Endothelial cell of umbilical vein (primary cell): ENCODE data around the gene B3GALT6. TPM values are rescaled to one million over a fixed set of nuclear protein-coding genes. Genes with fewer than 3 reads are reported as not detected.

ENCODE experiments used
- BruUV-seq: library from RNA; stranded (reverse); fragments of 400-500 nt; replicated peaks from 2 replicates; lab custom pipeline; 2021; lab: Mats Ljungman, UMichigan
- CTCF ChIA-PET: fragments of 300-600, 350-600 bp; sonication (Branson Sonifier 250); formaldehyde crosslinking; loops from one replicate; lab custom pipeline; 2021; ENCODE audit warnings: antibody characterized with exemption, inconsistent platforms; lab: Charles Lee
- POLR2A ChIA-PET: fragments of 300-600, 350-600 bp; sonication (Branson Sonifier 250); formaldehyde crosslinking; loops from one replicate; lab custom pipeline; 2021; ENCODE audit warnings: antibody characterized with exemption, inconsistent platforms; lab: Charles Lee
- DNase-seq: peaks from one replicate; pipeline ENCODE4 v3.0.0-alpha.2; 2011; ENCODE audit warnings: low read depth, low spot score
- FAIRE-seq: peaks from 2 replicates; lab custom pipeline; 2011; peaks lifted over from hg19 to GRCh38; lab: Jason Lieb, UNC
- H2AFZ ChIP-seq: 2 replicates; pipeline ENCODE4 v1.6.0; 2012; ENCODE audit warnings: low read depth, low read length, control low read depth, inconsistent platforms
- H3K27ac ChIP-seq: 2 replicates; pipeline ENCODE4 v1.5.1; 2011; ENCODE audit warnings: low read depth, mild to moderate bottlenecking, control low read depth, low read length, moderate library complexity; ENCODE audit not compliant: insufficient read depth
- H3K27me3 ChIP-seq, 2 experiments: 2 replicates each; pipeline versions ENCODE4 v1.6.0 to v1.6.1; 2011; ENCODE audit warnings: low read length in 2 of 2, mixed read lengths in 1 of 2; ENCODE audit not compliant: control insufficient read depth in 2 of 2, insufficient read depth in 2 of 2
- H3K36me3 ChIP-seq, 2 experiments: 2 replicates in 1 of 2; 3 replicates in 1 of 2; pipeline ENCODE4 v1.5.1; 2011; ENCODE audit warnings: low read length in 2 of 2, mild to moderate bottlenecking in 1 of 2, moderate library complexity in 1 of 2; ENCODE audit not compliant: control insufficient read depth in 2 of 2, insufficient read depth in 2 of 2; ENCODE audit errors: extremely low read depth in 1 of 2
- H3K4me1 ChIP-seq: 3 replicates; pipeline ENCODE4 v1.5.1; 2011; ENCODE audit warnings: mild to moderate bottlenecking, low read length; ENCODE audit not compliant: control insufficient read depth, insufficient read depth; ENCODE audit errors: extremely low read depth
- H3K4me2 ChIP-seq: 2 replicates; pipeline ENCODE4 v1.6.1; 2011; ENCODE audit warnings: low read length, control low read depth, mixed read lengths; ENCODE audit not compliant: insufficient read depth
- H3K4me3 ChIP-seq, 3 experiments: fragments of 200-600 bp in 1 of 3; sonication (generic), shearing (Covaris generic) in 1 of 3; replicated peaks in 1 of 3; 2 replicates each; pipeline ENCODE4 v1.5.1; 2011 to 2016; ENCODE audit warnings: control low read depth in 3 of 3, low read length in 3 of 3, mild to moderate bottlenecking in 2 of 3, inconsistent platforms in 1 of 3, low read depth in 1 of 3, moderate library complexity in 1 of 3; ENCODE audit not compliant: insufficient read depth in 1 of 3
- H3K79me2 ChIP-seq: 2 replicates; pipeline ENCODE4 v1.6.0; 2012; ENCODE audit warnings: low read length, inconsistent platforms; ENCODE audit not compliant: control insufficient read depth, insufficient read depth
- H3K9ac ChIP-seq: replicated peaks from 2 replicates; pipeline ENCODE3; 2011; ENCODE audit warnings: low read length, control low read depth; ENCODE audit not compliant: insufficient read depth; ENCODE audit errors: extremely low read depth
- H3K9me1 ChIP-seq: replicated peaks from 3 replicates; pipeline ENCODE4 v1.6.0; 2011; ENCODE audit warnings: mild to moderate bottlenecking, low read length; ENCODE audit not compliant: control insufficient read depth, insufficient read depth; ENCODE audit errors: extremely low read depth
- H3K9me3 ChIP-seq: replicated peaks from 2 replicates; pipeline ENCODE4 v1.5.1; 2012; ENCODE audit warnings: low read length, inconsistent platforms; ENCODE audit not compliant: control insufficient read depth, insufficient read depth
- H4K20me1 ChIP-seq: replicated peaks from 2 replicates; pipeline ENCODE3; 2011; ENCODE audit warnings: mild to moderate bottlenecking, low read length; ENCODE audit not compliant: control insufficient read depth, insufficient read depth; ENCODE audit errors: extremely low read depth
- CTCF ChIP-seq, 2 donors: IDR thresholded peaks; 1 replicate in 1 of 2; 2 replicates in 1 of 2; pipeline ENCODE4 v1.5.1; 2011; ENCODE audit warnings: low read length in 2 of 2, mild to moderate bottlenecking in 2 of 2, moderate library complexity in 2 of 2, control low read depth in 1 of 2, inconsistent platforms in 1 of 2, low read depth in 1 of 2; ENCODE audit not compliant: insufficient read depth in 1 of 2; ENCODE audit errors: extremely low read depth in 1 of 2
- EZH2 ChIP-seq: IDR thresholded peaks from 2 replicates; pipeline ENCODE4 v1.6.1; 2012; ENCODE audit warnings: borderline replicate concordance, low read depth, mild to moderate bottlenecking, moderate library complexity, low read length, inconsistent platforms; ENCODE audit not compliant: severe bottlenecking
- FOS ChIP-seq: IDR thresholded peaks from 2 replicates; pipeline ENCODE4 v1.6.1; 2011; ENCODE audit warnings: mild to moderate bottlenecking, low read length, moderate library complexity, borderline replicate concordance; ENCODE audit not compliant: insufficient read depth
- GATA2 ChIP-seq: IDR thresholded peaks from 2 replicates; pipeline ENCODE4 v1.7.0; 2011; ENCODE audit warnings: low read depth, mild to moderate bottlenecking, moderate library complexity, mixed read lengths, low read length; ENCODE audit not compliant: insufficient read length, insufficient read depth
- JUN ChIP-seq: IDR thresholded peaks from 2 replicates; pipeline ENCODE4 v1.6.1; 2011; ENCODE audit warnings: borderline replicate concordance, low read depth; ENCODE audit not compliant: insufficient read length, insufficient read depth
- MAX ChIP-seq: IDR thresholded peaks from 2 replicates; pipeline ENCODE4 v1.6.1; 2011; ENCODE audit not compliant: insufficient read depth, insufficient read length
- MYC ChIP-seq: IDR thresholded peaks from one replicate; pipeline ENCODE4 v1.6.1; 2011; ENCODE audit warnings: mild to moderate bottlenecking, low read depth, low read length
- POLR2A ChIP-seq: IDR thresholded peaks from 2 replicates; pipeline ENCODE4 v1.6.1; 2012; ENCODE audit warnings: low read depth, mild to moderate bottlenecking, control low read depth, low read length
- POLR2AphosphoS5 ChIP-seq: IDR thresholded peaks from 2 replicates; pipeline ENCODE4 v1.6.1; 2012; ENCODE audit warnings: low read depth, mild to moderate bottlenecking, control low read depth, low read length, moderate library complexity; ENCODE audit not compliant: insufficient read depth
- dilution Hi-C: fragments of 300-500 bp; cut with MboI; formaldehyde crosslinking; loops from one replicate; pipeline ENCODE4 v1.15.0; 2019; ENCODE audit warnings: low sequenced_read_pairs; ENCODE audit not compliant: extremely low pct_ligation_motif_present
- intact Hi-C: fragments of 100-400 bp; cut with micrococcal nuclease; formaldehyde crosslinking; loops from one replicate; pipeline ENCODE4 v1.10.0; 2022
- polyA plus RNA-seq, 4 experiments: library from polyadenylated mRNA; depleted of rRNA in 3 of 4; stranded (reverse) in 3 of 4; unstranded in 1 of 4; fragments of >200 nt; gene quantifications; 2 replicates each; pipeline versions ENCODE4 v1.2.1 to v1.2.3, GENCODE V29; 2011 to 2012; ENCODE audit warnings: missing spikeins in 1 of 4
- total RNA-seq: library from RNA; stranded (reverse); gene quantifications from 2 replicates; pipeline ENCODE4 v1.2.3, GENCODE V29; 2021

The B3GALT6 gene
- total and polyA plus RNA-seq, 2 donors (not counting 3 experiments of a cell fraction or from before 2014, with no cell fraction given): 24.6 to 34.1 TPM

- Histone ChIP-seq H3K9ac (no peak overlapping the region), H3K9me3 (no peaks in the 10 kb centered on the region), H3K9me1 (no peaks in the 10 kb centered on the region), H3K79me2 (peaks cover 7% of the 10 kb centered on the region), H3K27ac (no peak overlapping the region), H3K4me3 (no peak overlapping the region), H4K20me1 (no peaks in the 10 kb centered on the region), H3K36me3 (no peaks in the 10 kb centered on the region), H2AFZ (no peak overlapping the region), H3K4me2 (no peak overlapping the region), H3K4me1 (no peaks in the 10 kb centered on the region), H3K27me3 (no peaks in the 10 kb centered on the region)
- intact Hi-C loops: no loop called here
- TF ChIP-seq MYC (no peak), POLR2A (no peak), JUN (no peak), POLR2AphosphoS5 (no peak), GATA2 (no peak), MAX (no peak), FOS (no peak), CTCF (IDR thresholded peaks at IDR 0.05; ENCODE audit: extremely low read depth in 1 of 2, insufficient read depth in 1 of 2, low read depth in 1 of 2, low read length in 2 of 2) (no peak), EZH2 (no peak)
- no peak for DNase-seq
- POLR2A ChIA-PET: no interaction called here
- BruUV-seq: no TSS peak
- CTCF ChIA-PET: interaction anchor here (1.1 to 1.3 kb wide), 2 partner anchors 52 to 116 kb away, joined by 3 to 9 read pairs; no protein-coding TSS in a partner anchor
- FAIRE-seq: no peak
- dilution Hi-C loops: no loop called here
These were observed 6.7 kb downstream of the B3GALT6 start for GRCh38 chr1:1238702-1239178.
